HG02938 (cell line): ENCODE results near the gene PRIM2.
"Not testable (repeated sequence)": the region's sequence is repeated elsewhere in the genome, so short reads cannot be mapped to it uniquely, and the experiment has no call there.

Experiments
- ATAC-seq: cut with Tn5 transposase; IDR thresholded peaks from one replicate; pipeline ENCODE4 v1.9.1; 2021; ENCODE audit warnings: mild to moderate bottlenecking, moderate library complexity; ENCODE audit not compliant: unreplicated experiment

PRIM2 gene

GRCh38 chr6:57579489-57579888, 262.1 kb downstream of the PRIM2 start:
- not testable (repeated sequence) for ATAC-seq

- not testable (repeated sequence) for ATAC-seq
Observed at GRCh38 chr6:57581586-57581985, 264.2 kb downstream of the PRIM2 start.

- not testable (repeated sequence) for ATAC-seq
Observed at GRCh38 chr6:57601105-57601504, 283.7 kb downstream of the PRIM2 start.

GRCh38 chr6:57605303-57605702, 287.9 kb downstream of the PRIM2 start:
- not testable (repeated sequence) for ATAC-seq

- ATAC-seq: not testable (repeated sequence)
Observed at GRCh38 chr6:57606331-57606730, 288.9 kb downstream of the PRIM2 start.

GRCh38 chr6:57610612-57611011, 293.2 kb downstream of the PRIM2 start:
- ATAC-seq: not testable (repeated sequence)

GRCh38 chr6:57618959-57619358, 301.5 kb downstream of the PRIM2 start:
- not testable (repeated sequence) for ATAC-seq

GRCh38 chr6:57631773-57632172, 314.3 kb downstream of the PRIM2 start:
- ATAC-seq: not testable (repeated sequence)

GRCh38 chr6:57658526-57658925, 341.1 kb downstream of the PRIM2 start:
- not testable (repeated sequence) for ATAC-seq

GRCh38 chr6:57659794-57660193, 342.4 kb downstream of the PRIM2 start:
- not testable (repeated sequence) for ATAC-seq

GRCh38 chr6:57660940-57661339, 343.5 kb downstream of the PRIM2 start:
- ATAC-seq: peak; percentile 76

- not testable (repeated sequence) for ATAC-seq
Observed at GRCh38 chr6:57668108-57668507, 350.7 kb downstream of the PRIM2 start.

- ATAC-seq: not testable (repeated sequence)
Observed at GRCh38 chr6:57671237-57671636, 353.8 kb downstream of the PRIM2 start.

GRCh38 chr6:57671937-57672627, 354.7 kb downstream of the PRIM2 start:
- not testable (repeated sequence) for ATAC-seq

GRCh38 chr6:57673281-57673680, 355.9 kb downstream of the PRIM2 start:
- ATAC-seq: not testable (repeated sequence)

- not testable (repeated sequence) for ATAC-seq
Observed at GRCh38 chr6:57675386-57675785, 358.0 kb downstream of the PRIM2 start.

- ATAC-seq: not testable (repeated sequence)
Observed at GRCh38 chr6:57696382-57696781, 379.0 kb downstream of the PRIM2 start.
